GM19468 (cell line): ENCODE results near the gene RASAL2.
"Not testable (repeated sequence)": the region's sequence is repeated elsewhere in the genome, so short reads cannot be mapped to it uniquely, and the experiment has no call there.

Experiments used
- ATAC-seq: cut with Tn5 transposase; IDR thresholded peaks from one replicate; pipeline ENCODE4 v1.9.1; 2021; ENCODE audit warnings: mild to moderate bottlenecking, moderate library complexity, moderate number of reproducible peaks; ENCODE audit not compliant: unreplicated experiment; ENCODE audit errors: extremely low read depth

Gene RASAL2

DNA sequence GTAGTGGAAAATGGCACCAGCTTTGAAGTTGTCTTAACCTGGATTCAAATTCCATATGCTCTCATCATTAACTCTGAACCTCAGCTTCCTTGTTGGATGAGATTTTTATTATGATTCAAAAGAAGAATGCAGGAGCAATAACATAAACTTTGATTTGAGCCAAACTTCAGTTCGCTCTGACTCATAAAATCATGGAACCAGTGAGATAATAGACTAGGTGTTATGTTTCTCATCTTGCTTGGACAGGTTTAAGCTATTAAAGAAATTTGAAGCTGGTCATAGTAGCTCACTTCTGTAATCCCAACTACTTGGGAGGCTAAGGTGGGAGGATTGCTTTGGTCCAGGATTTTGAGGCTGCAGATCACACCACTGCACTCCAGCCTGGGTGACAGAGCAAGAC, 230.1 kb downstream of the RASAL2 start:
- ATAC-seq, result no peak

DNA sequence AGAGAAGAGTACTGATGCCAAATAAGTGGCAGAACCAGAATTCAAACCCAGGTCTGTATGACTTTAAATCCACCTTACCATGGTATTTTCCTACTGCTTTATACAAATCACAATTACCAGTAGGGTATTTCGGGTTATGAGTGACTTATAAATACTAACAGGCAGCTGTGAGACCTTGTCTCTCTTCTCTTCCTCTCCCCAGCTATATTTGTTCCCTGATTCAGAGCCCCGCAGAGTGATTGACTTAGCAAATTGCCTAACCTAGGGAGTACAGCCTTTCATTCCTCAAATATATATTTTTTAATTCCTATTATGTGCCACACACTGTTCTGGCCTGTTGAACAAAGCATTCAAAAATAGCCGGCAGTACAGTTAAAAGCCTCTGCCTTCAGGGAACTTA, 234.8 kb downstream of the RASAL2 start:
- ATAC-seq, result no peak

DNA sequence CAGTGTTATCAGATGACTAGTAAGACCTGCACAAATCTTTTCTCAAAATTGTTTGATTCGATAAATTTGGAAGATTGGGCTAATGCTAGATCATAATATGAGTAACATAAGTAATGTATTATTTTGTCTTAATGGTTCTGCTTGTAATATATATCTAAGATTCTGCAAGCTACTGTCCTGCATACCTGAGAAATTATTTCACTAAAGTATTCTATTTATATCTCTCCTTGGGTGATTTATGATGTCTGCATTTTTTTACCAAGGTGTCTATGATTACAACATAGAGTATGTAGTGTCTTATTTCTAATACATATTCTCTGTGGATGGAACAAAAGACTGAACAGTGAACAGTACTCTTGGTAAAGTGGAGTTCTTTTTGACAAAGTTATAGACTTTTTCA, 236.2 kb downstream of the RASAL2 start:
- ATAC-seq, result no peak

GRCh38 chr1:178330848-178331497, 237.1 kb downstream of the RASAL2 start:
- ATAC-seq, result no peak

DNA sequence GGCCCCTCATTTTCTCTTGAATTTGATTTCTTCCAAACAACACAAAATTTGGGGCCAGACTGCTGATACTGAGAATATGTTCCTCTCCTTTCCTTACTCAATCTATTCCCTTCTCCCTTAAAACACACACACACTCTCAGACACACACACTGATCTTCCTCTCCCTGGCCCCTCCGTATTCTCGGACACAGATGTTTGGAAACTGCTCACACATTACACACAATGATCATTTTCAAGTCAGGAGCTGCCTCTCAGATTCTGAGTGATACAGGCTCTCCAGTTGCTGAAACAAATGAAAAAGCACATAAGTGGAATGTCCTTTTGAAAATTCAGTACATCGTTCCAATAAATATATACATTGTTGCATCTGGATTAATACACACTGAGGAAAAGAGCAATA, 241.5 kb downstream of the RASAL2 start:
- no peak for ATAC-seq

GRCh38 chr1:178337091-178337706, 243.3 kb downstream of the RASAL2 start:
- ATAC-seq, result no peak

- ATAC-seq, result no peak
These were observed 245.9 kb downstream of the RASAL2 start for GRCh38 chr1:178339834-178340233.

DNA sequence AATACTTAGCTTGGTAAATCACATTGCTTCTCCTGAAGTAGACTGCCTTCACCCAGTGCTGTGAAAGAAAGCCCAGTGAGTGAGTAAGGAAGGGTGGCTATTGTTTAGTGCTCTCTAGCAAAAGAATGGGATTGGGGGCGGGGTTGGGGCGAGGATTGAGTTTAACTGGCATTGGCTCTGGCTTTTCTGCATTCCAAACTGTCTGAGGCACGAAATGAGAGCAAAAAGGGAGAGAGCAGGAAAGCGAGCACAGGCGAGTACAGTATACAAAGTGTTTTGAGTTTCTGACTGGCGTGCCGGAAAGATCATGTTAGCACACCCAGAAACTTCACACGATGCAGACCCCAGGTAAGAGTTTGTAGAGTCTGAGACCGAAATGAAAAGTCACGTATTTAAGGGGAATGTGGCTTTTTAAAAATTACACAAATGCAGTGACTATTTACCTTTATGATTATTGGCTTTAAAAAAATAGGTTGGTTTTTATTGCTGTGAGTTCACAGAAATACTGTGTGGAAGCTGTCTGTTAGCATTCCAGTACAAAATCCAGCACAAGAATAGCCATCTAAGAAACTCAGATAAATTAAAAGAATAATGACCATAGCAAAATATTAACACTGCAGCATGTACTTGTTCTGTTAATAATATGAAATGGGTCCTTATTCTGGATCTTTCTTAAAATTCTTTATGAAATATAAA, 247.5 kb downstream of the RASAL2 start:
- ATAC-seq, result no peak

GRCh38 chr1:178342745-178343144, 248.8 kb downstream of the RASAL2 start:
- ATAC-seq, result no peak

DNA sequence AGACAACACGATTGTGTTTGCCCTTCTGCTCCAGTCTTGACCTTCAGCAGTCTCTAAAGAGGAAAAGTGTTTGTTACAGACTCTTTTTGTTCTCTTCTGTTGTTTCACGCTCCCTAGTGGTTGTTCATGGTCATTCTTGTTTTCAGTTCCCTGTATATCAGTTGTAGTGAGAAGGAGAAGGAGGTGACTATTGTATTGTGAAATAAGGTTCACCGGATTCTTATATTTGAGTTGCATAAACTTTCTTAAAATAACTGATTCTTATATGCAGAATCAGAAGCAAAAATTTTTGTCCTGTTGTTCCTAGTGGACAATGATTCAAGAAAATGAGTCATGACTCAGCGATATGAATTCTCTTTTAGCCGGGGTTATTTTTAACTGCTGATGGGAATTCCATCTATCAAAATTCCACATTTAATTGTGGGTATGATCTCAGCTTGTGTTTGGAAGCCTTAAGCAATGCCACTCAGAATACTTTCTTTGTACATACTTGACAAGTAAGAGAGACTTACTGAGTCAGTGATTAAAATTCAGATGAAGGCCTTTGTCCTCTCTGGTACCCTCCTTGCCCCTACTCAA, 250.7 kb downstream of the RASAL2 start:
- no peak for ATAC-seq

DNA sequence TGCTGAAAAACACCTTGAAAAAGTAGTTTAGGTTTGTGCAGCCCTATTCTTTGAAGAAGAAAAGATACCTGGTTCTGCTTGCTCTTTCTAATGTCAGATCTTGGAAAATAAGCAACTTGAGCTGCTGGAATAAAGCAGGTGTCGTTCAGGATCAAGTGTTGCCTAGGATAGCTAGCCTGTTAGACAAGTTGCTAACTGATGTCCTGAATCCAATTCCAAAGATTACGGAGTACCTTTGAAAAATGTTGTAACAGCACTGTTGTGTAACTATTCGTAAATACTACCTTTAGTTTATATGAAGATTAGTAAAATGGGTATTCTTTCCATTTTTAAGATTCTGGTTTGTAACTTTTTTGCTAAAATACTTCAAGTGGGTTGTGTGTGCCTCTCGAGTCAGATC, 251.3 kb downstream of the RASAL2 start:
- no peak for ATAC-seq

DNA sequence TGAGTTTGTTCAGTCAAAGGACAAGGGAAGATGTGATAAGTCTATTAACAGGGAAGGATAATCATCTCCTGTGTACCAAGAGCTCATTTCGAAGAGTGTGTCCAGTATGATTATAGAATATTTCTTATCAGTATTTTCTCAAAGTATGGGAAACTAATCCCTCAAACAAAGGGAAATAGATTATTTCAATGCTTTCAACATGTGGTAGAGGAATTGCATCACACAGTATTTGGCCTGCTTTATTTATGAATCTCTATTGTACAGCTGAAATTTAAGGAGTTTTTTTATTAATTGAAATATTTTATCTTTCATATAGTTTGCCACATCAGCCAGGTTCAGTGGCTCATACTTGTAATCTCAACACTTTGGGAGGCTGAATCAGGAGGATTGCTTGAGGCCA, 251.9 kb downstream of the RASAL2 start:
- ATAC-seq, result no peak

- no peak for ATAC-seq
These were observed 255.9 kb downstream of the RASAL2 start for GRCh38 chr1:178349801-178350200.

GRCh38 chr1:178351911-178352310, 258.0 kb downstream of the RASAL2 start:
- not testable (repeated sequence) for ATAC-seq

GRCh38 chr1:178352790-178353416, 259.0 kb downstream of the RASAL2 start:
- no peak for ATAC-seq

- no peak for ATAC-seq
These were observed 259.6 kb downstream of the RASAL2 start for GRCh38 chr1:178353524-178353923.

- no peak for ATAC-seq
These were observed 260.9 kb downstream of the RASAL2 start for GRCh38 chr1:178354816-178355215.

GRCh38 chr1:178356299-178356698, 262.4 kb downstream of the RASAL2 start:
- ATAC-seq, result no peak

GRCh38 chr1:178358456-178358855, 264.6 kb downstream of the RASAL2 start:
- no peak for ATAC-seq

GRCh38 chr1:178360421-178360820, 266.5 kb downstream of the RASAL2 start:
- ATAC-seq, result no peak

DNA sequence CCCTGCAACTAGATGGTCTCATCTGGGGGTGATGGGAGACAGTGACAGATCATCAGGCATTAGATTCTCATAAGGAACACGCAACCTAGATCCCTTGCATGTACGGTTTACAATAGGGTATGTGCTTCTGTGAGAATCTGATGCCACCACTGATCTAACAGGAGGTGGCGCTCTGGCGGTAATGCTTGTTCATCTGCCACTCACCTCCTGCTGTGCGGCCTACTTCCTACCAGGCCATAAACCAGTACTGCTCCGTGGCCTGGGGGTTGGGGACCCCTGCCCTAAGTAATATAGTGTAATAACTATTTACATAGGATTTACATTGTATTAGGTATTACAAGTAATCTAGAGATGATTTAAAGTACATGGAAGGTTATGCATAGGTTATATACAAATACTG, 267.9 kb downstream of the RASAL2 start:
- no peak for ATAC-seq
